Measurements from ENCODE around the gene ZNF560.

DNA sequence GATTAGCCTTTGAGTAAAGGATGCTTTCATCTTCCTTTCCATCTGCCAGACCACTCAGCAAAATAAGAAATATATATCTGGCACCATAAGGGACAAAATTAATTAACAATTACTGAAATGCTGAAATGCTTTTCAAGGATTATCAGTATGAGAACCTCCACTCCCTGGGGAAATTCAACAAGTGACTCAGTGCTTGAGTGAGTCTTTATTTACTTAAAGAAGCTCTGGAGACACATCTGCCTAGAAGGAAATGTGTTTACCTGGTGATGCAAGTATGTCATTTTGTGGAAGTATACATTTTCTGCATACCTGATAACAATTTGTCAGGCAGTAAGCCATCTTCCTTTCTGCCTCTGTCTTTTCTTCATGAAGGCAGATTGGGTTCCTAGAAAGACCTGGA is 23.4 kb downstream of the ZNF560 start:
- TF ChIP-seq, protein P1, sequence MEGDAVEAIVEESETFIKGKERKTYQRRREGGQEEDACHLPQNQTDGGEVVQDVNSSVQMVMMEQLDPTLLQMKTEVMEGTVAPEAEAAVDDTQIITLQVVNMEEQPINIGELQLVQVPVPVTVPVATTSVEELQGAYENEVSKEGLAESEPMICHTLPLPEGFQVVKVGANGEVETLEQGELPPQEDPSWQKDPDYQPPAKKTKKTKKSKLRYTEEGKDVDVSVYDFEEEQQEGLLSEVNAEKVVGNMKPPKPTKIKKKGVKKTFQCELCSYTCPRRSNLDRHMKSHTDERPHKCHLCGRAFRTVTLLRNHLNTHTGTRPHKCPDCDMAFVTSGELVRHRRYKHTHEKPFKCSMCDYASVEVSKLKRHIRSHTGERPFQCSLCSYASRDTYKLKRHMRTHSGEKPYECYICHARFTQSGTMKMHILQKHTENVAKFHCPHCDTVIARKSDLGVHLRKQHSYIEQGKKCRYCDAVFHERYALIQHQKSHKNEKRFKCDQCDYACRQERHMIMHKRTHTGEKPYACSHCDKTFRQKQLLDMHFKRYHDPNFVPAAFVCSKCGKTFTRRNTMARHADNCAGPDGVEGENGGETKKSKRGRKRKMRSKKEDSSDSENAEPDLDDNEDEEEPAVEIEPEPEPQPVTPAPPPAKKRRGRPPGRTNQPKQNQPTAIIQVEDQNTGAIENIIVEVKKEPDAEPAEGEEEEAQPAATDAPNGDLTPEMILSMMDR (conservative IDR thresholded peaks at IDR 0.05), result no peak
- no peak for TF ChIP-seq EZH2 (IDR thresholded peaks at IDR 0.05; ENCODE audit: low read depth)

All from PC-9 (cell line).